ENCODE results near the gene PTPN23. TPM values are rescaled to one million over a fixed set of nuclear protein-coding genes. Genes with fewer than 3 reads are reported as not detected.

The PTPN23 gene
- total and polyA plus RNA-seq, 9 of the 15 experiments (the other 6 are each of a cell fraction or from before 2014, with no cell fraction given) = 0.41 to 58.7 (median 7.2) TPM

- Histone ChIP-seq H3K9ac (ENCODE audit: insufficient read depth in 1 of 2, low read depth in 2 of 2, low read length in 2 of 2) (peak overlapping the region; percentile 10 to 40; a peak in 1 of 4 replicates), H3K4me2 (ENCODE audit: insufficient read depth, low read length) (peak overlapping the region; percentile 4; the same call in 1 of the 2 replicates), H3K9me3 (replicated peaks; ENCODE audit: control insufficient read depth, insufficient read depth, low read depth, low read length) (no peaks in the 10 kb centered on the region), H3K27me3 (ENCODE audit: control insufficient read depth in 2 of 2, insufficient read depth in 2 of 2, low read length in 2 of 2) (no peaks in the 10 kb centered on the region), H3K79me2 (ENCODE audit: control insufficient read depth, insufficient read depth, low read length) (peaks cover 33% of the 10 kb centered on the region), H3K27ac (ENCODE audit: extremely low read depth, low read depth, low read length) (peak overlapping the region; percentile 44; the same call in 2 of the 3 replicates), H3K4me1 (replicated peaks in 1 of 2; ENCODE audit: control insufficient read depth in 2 of 2, insufficient read depth in 2 of 2, low read length in 2 of 2) (peaks cover 29 to 30% of the 10 kb centered on the region in 2 experiments), H3K4me3 (no peak overlapping the region), H2AFZ (ENCODE audit: low read depth, low read length) (peak overlapping the region; percentile 53), H4K20me1 (replicated peaks; ENCODE audit: control insufficient read depth, insufficient read depth, low read length) (peaks cover 10% of the 10 kb centered on the region), H3K36me3 (ENCODE audit: control insufficient read depth, insufficient read depth, low read length) (no peaks in the 10 kb centered on the region), H3K9me1 (ENCODE audit: control insufficient read depth, insufficient read depth, low read length) (no peaks in the 10 kb centered on the region)
- ATAC-seq = no peak
- TF ChIP-seq SPI1 (IDR thresholded peaks at IDR 0.05; ENCODE audit: borderline replicate concordance, low read depth, low read length) = peak; percentile 69; the same call in 1 of the 2 replicates
- peak; percentile 71 for TF ChIP-seq ZNF134 (CRISPR knock-in tag; conservative IDR thresholded peaks at IDR 0.05)
- TF ChIP-seq SRF (CRISPR knock-in tag; IDR thresholded peaks at IDR 0.05) = peak in 1 of 2 experiments; percentile 77; a peak in 1 of 4 replicates
- peak; percentile 8; the same call in 1 of the 2 replicates for TF ChIP-seq NFIC (IDR thresholded peaks at IDR 0.05)
- TF ChIP-seq L3MBTL2 (IDR thresholded peaks at IDR 0.05) = no peak
- in situ Hi-C loops (cut with MboI) (no loop called here), intact Hi-C loops (cut with micrococcal nuclease) (loop anchor here (10.0 kb wide), 3 partner anchors 362 to 672 kb away; partner anchors contain the start of genes MYL3 and TMIE)
- no peak for FAIRE-seq
- 40% methylated on average over 2 of the region's 2 CpGs for WGBS (ENCODE audit: insufficient coverage, low coverage, missing lambda C conversion rate)
- ChIA-PET POLR2A (interaction anchor here (0.6 to 2.4 kb wide), 6 partner anchors 9 to 409 kb away, joined by 3 to 13 read pairs (median 4); no protein-coding TSS in a partner anchor), CTCF (ENCODE audit: low intra/inter-chr PET ratio) (interaction anchor here (0.9 kb wide), 1 partner anchor 454 kb away, joined by 4 read pairs; no protein-coding TSS in a partner anchor)
- BruUV-seq (replicated peaks) = no TSS peak
- DNase-seq (ENCODE audit: extremely low read depth in 1 of 4, low spot score in 3 of 4) = peak in 2 of 4 experiments; percentile 14 to 31
Observed at GRCh38 chr3:47377186-47377585, 3.6 kb upstream of the PTPN23 start.

DNA sequence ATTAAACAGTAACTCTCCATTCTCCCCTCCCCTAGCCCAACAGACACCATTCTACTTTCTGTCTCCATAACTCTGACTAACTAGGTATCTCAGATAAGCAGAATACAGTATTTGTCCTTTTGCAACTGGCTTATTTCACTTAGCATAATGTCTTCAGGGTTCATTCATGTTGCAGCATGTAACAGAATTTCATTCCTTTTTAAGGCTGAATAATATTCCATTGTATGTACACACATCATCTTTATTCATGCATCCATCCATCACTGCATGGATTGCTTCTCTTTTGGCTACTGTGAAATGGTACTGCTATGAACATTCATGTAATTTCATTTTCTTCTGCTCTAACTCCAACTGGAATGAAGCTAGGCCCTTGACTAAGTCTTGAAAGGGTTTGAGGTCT lies 2.0 kb upstream of the PTPN23 start:
- POLR2A ChIA-PET = interaction anchor here (0.6 to 2.4 kb wide), 11 partner anchors 11 to 297 kb away, joined by 3 to 13 read pairs (median 4); no protein-coding TSS in a partner anchor
- ATAC-seq = no peak
- Histone ChIP-seq H3K36me3 (ENCODE audit: control insufficient read depth, insufficient read depth, low read length) (peaks cover 11% of the 10 kb centered on the region; the same call in 1 of the 3 replicates), H3K4me3 (no peak overlapping the region), H4K20me1 (replicated peaks; ENCODE audit: control insufficient read depth, insufficient read depth, low read length) (peaks cover 13% of the 10 kb centered on the region), H2AFZ (ENCODE audit: low read depth, low read length) (peak overlapping the region; percentile 91), H3K4me2 (ENCODE audit: insufficient read depth, low read length) (peak overlapping the region; percentile 93), H3K79me2 (ENCODE audit: control insufficient read depth, insufficient read depth, low read length) (peaks cover 48% of the 10 kb centered on the region), H3K27me3 (ENCODE audit: control insufficient read depth in 2 of 2, insufficient read depth in 2 of 2, low read length in 2 of 2) (no peaks in the 10 kb centered on the region), H3K9me1 (ENCODE audit: control insufficient read depth, insufficient read depth, low read length) (no peaks in the 10 kb centered on the region), H3K27ac (ENCODE audit: extremely low read depth, low read depth, low read length) (no peak overlapping the region), H3K9me3 (replicated peaks; ENCODE audit: control insufficient read depth, insufficient read depth, low read depth, low read length) (no peaks in the 10 kb centered on the region), H3K9ac (ENCODE audit: insufficient read depth in 1 of 2, low read depth in 2 of 2, low read length in 2 of 2) (0 out of 4 replicates have a peak overlapping the region, but pooled peaks of 1 of the 2 experiments have one; percentile 95), H3K4me1 (replicated peaks in 1 of 2; ENCODE audit: control insufficient read depth in 2 of 2, insufficient read depth in 2 of 2, low read length in 2 of 2) (peaks cover 30% of the 10 kb centered on the region in 2 experiments)
- DNase-seq (ENCODE audit: extremely low read depth in 1 of 4, low spot score in 3 of 4) = no peak
- intact Hi-C loops (cut with micrococcal nuclease) (loop anchor here (10.0 kb wide), 3 partner anchors 364 to 674 kb away; partner anchors contain the start of genes MYL3 and TMIE), in situ Hi-C loops (cut with MboI) (no loop called here)
- BruUV-seq (replicated peaks) = no TSS peak
- no peak for FAIRE-seq
- CTCF ChIA-PET (ENCODE audit: low intra/inter-chr PET ratio) = no interaction called here
- TF ChIP-seq, protein P1, sequence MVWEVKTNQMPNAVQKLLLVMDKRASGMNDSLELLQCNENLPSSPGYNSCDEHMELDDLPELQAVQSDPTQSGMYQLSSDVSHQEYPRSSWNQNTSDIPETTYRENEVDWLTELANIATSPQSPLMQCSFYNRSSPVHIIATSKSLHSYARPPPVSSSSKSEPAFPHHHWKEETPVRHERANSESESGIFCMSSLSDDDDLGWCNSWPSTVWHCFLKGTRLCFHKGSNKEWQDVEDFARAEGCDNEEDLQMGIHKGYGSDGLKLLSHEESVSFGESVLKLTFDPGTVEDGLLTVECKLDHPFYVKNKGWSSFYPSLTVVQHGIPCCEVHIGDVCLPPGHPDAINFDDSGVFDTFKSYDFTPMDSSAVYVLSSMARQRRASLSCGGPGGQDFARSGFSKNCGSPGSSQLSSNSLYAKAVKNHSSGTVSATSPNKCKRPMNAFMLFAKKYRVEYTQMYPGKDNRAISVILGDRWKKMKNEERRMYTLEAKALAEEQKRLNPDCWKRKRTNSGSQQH (CRISPR knock-in tag; IDR thresholded peaks at IDR 0.05) = no peak
- no peak for TF ChIP-seq L3MBTL2 (IDR thresholded peaks at IDR 0.05)
- no peak for TF ChIP-seq NR4A1 (CRISPR knock-in tag; IDR thresholded peaks at IDR 0.05)
- no peak for TF ChIP-seq NR4A1 (tag; IDR thresholded peaks at IDR 0.05)
- no peak for TF ChIP-seq ZNF354B (CRISPR knock-in tag; IDR thresholded peaks at IDR 0.05)
- TF ChIP-seq CCNT2 (IDR thresholded peaks at IDR 0.05; ENCODE audit: borderline replicate concordance, extremely low read depth, insufficient read length, low read depth, low read length) = no peak
- 0 out of 2 replicates have a peak, but pooled peaks have one; percentile 43 for TF ChIP-seq ZNF551 (CRISPR knock-in tag; IDR thresholded peaks at IDR 0.05)
- TF ChIP-seq ZNF324 (CRISPR knock-in tag; IDR thresholded peaks at IDR 0.05) = no peak
- no peak for TF ChIP-seq HDAC3 (IDR thresholded peaks at IDR 0.05; ENCODE audit: borderline replicate concordance, partially characterized antibody)
- TF ChIP-seq USF2 (CRISPR knock-in tag; IDR thresholded peaks at IDR 0.05) = no peak
